Measurements from ENCODE around the gene CRYBG1.

The CRYBG1 gene

DNA sequence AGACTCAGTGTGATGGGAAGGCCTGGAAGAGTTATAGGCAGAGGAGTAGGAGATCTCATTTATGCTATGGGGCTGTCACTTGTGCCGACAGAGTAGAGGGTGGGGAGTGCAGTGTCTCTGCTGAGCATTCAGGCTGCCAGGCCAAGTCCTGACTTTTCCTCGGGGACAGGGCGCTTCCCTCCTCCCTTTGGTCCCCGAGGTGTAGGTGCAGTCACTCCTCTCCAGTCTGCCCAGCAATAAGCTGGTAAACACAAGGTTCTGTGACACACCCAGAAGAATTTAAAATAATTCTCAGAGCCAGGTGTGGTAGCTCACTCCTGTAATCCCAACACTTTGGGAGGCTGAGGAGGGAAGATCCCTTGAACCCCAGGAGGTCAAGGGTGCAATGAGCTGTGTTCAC lies 109.4 kb downstream of the CRYBG1 start:
- DNase-seq: no peak

DNA sequence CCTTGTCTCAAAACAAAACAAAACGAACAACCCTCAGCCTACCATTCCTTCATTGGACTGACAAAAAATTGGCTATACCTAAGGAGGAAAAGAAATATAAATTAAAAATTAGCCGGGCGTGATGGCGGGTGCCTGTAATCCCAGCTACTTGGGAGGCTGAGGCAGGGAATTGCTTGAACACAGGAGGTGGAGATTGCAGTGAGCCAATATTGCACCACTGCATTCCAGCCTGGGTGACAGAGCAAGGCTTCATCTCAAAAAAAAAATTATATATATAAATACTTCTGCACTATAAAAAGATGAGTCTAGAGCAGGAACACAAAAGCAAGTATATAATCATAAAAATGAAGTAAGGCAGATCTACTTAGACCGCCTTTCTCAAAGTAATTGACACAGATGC lies 109.8 kb downstream of the CRYBG1 start:
- DNase-seq: no peak

- DNase-seq: no peak
Observed at GRCh38 chr6:106470811-106471210, 110.3 kb downstream of the CRYBG1 start.

DNA sequence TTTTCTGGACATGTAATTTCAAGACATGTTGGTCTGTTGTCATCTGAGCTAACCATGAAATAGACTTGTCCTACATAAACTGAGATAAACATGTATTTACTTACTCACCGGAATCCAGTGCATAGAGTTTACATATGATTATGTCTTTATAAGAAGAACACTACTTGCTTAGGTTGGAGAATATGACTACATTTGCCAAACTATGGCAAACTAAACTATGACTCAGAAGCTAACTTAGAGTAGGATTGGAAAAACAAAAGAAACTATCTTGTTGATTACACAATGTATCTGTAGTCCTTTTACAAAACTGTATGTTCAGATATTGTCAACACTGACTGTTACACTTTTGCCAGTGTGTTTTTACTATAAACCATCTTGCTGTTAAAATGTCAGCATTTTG lies 113.3 kb downstream of the CRYBG1 start:
- no peak for DNase-seq

- DNase-seq: no peak
Observed at GRCh38 chr6:106474466-106474865, 113.9 kb downstream of the CRYBG1 start.

DNA sequence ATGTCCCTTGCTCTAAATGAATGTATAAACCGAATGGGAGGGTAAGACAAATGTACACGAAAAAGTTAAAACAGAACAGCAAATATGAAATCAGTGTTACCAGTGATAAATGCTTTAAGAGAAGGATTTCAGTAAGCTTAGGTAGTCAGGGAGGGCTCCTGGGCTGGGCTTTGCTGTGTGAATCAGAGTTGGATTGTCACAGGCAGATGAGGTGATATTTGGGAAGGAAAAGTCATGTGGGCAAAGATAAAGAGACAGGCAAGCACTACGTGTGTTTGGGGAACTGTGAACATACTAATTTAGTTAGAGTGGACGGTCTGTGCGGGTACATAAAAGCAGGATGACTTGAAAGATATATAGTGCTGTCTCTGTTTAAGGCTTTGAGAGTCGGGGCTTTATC lies 114.8 kb downstream of the CRYBG1 start:
- DNase-seq: no peak

- DNase-seq: no peak
Observed at GRCh38 chr6:106476331-106477105, 116.0 kb downstream of the CRYBG1 start.

DNA sequence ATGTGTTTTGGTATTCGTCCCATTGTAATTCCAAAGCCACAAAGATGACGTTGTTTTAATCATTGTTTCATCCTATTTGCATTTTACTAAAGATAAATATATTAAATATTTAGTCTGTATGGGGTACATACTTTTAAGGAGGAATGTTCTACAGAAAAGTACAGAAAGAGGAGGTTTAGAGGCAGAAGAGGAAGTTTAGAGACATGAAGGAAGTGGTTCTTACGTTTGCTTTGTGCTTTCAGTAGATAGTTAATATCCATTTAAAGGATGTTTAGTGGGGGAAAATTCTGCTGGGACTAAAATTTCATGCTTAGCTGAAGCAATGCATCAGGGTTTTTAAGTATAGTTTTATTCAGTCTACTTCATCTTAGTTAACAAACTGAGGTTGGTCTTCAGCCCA lies 116.6 kb downstream of the CRYBG1 start:
- DNase-seq: no peak

DNA sequence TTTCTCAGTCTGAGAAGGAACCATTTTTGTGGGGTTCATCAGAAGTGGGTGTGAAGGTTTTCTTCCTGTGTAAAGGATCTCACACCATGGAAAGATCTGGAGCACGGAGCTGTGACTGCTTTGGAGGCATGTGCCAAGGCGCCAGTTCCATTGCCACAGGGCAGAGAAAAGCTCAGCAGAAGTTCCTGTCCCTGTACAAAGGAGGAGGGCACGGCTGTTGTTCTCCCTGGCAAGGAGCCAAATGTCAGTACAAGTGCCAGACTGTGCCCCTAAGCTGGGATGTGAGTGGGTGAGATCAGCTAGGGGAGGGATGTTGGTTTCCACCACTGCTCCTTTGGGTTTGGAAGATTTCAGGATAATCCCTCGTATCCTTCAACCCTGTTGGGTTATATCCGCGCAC lies 117.3 kb downstream of the CRYBG1 start:
- peak; percentile 66 for DNase-seq

- no peak for DNase-seq
Observed at GRCh38 chr6:106486236-106486635, 125.7 kb downstream of the CRYBG1 start.

DNA sequence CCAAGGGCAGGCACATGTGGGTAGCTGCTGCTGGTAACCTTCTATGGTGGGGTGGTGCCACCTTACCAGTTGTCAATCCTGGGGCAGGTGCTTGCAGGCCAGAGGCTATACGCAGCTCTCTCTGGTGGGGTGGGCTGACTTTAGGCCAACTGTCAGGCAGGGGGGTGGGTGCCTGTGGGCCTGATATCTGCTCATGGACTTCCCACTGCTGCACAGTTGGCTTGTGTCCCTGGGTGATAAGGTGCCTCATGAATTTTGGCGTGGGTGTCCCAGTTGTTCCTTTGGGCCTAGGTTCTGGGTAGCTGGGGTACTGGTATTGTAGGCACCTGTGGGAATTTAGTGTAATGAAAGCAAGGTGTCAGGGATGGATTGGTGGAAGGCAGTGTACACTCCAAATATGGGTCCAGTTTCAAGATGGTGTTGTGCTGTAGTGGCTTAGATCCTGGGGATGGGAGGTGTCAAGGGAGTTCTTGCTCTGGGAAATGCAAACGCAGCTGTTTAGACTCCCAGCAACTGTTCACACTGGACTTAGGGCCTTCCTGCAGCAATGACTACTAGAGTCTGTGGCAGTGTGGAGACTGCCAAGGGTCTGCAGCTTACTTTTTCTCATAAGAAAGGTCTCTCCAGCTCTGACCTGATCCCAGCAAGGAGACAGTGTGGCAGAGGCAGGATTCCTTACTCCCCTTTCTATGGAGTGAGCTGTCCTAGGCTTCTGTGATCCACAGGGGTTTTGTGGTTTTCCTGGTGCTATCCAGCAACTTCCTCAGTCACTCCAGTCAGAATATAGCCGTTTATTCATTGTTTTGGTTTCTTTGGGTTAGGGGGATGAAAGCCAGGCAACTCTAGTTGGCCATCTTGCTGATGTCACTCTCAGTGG lies 128.2 kb downstream of the CRYBG1 start:
- no peak for DNase-seq

DNA sequence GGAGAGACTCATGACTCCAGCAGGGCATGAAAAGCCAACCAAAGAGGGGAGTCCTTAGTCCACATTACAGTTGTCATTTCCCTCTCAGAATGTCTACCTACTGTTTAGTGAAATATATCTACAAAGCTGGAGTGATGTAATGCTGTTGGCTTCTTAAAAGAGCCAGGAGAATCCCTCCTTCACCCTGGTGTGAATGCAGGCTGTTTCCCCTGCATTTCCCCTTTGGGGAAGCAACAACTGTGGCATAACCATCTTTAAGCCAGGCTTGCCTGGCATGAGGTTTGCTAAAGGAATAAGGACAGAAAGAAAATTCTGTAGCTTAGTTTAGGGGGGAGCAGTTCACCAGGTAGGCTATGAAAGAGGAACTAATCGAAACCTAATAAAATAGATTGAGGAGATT lies 129.5 kb downstream of the CRYBG1 start:
- no peak for DNase-seq

GRCh38 chr6:106490436-106490835 lies 129.9 kb downstream of the CRYBG1 start:
- no peak for DNase-seq

DNA sequence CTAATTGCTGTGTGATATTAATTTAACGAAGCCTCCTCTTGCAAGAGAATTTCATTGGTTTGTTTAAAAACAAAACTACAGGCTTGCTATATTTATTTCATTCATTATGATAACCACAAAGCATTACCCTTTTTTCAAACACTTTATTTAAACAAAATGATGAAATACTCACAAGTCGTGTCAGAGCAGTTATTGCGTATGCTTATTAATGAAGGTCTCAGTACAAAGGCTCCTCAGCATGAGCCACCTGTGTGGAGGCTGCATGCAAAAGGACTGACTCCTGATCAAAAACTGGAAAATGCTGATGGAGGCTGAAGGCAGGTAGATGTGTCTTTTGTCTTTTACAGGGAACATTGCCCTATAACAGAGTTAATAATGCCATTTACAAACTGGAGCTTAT lies 130.5 kb downstream of the CRYBG1 start:
- DNase-seq: no peak

DNA sequence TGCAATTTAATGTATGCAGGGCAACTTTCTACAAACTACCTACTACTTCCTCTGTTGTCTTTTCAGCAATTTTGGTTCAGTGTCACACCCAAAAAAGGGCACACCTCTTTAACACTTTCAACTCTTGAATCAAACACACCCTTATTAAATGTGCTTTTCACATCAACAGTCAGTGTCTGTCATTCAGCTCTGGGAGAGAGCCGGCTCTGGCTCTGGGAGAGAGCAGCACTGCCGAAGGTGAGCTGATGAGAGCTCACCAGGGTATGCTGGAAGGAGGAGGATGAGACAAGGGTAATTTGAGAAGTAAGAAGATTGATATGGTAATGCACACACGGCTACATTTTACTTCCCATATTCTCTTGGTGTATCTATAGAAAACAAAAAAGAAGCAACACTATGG lies 134.5 kb downstream of the CRYBG1 start:
- DNase-seq: no peak

- no peak for DNase-seq
Observed at GRCh38 chr6:106496823-106497222, 136.3 kb downstream of the CRYBG1 start.

DNA sequence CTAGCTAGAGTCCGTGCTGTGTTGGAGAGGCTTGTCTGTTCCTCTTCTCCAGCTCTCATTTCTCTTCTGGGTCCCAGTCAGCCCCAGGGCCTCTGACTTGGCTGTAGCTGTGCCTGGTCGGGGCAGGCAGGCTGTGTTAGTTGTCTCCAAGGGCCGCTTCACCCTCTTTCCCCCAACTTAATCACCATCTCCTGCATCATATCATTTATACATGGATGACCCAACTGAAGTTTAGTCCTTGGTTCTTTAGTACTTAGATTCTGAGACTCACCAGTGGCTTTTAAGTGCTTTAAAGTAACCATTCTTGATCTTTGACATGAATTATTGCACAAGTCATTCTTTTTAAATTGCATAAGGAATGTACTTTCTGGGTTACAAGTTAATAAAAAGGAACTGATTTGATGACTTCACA lies 141.4 kb downstream of the CRYBG1 start:
- no peak for DNase-seq

DNA sequence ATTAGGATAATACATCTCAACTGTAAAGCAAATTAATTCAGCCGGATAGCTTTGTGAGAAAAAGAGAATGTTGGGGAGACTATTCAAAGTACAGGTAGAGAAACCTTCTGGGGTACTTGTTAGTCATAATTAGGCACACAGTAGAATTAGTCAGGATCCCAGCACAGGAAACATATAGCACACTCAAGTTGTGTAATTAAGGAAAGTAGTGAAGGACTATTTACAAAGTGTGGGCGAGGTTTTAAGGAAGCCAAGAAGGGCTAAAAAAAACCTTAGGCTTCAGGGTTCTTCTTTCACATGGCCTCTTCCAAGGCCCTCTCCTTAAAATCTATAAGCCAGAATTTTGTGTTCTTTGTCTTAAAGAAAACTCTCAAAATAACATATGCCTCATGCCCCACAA lies 142.0 kb downstream of the CRYBG1 start:
- DNase-seq: no peak

DNA sequence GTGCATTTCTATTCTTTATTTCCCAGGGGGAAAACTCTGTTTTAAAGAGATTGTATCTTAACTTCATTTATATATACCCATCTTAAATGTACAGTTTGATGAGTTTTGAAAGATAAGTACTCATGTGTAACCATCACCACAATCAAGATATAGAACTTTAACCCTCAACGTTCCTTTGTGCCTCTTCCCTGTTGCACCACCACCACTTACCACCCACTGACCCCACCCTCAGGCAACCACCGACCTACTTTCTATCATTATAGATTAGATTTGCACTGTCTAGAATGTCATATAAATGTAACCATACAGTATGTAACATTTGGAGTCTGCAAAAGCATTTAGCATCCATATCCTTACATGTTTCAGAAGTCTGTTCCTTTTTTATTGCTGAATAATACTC lies 147.8 kb downstream of the CRYBG1 start:
- DNase-seq: no peak

DNA sequence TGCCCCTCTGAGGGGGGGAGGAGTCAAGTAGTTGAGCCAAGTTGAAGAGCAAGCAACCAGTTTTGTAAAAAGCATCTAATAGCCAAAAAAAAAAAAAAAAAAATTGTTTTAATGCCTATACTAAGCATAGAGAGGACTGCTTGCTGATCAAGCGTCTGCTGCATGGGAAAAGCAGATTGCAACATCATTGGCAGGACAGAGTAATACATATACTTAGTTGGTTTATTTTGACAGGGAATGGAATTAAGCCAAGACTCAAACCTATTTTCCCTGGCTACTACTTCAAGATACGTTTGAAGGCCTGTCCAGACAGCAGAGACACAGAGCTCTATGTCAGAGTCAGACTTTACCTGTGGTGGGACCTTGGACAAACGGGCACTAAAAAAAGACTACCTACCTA lies 148.3 kb downstream of the CRYBG1 start:
- no peak for DNase-seq

DNA sequence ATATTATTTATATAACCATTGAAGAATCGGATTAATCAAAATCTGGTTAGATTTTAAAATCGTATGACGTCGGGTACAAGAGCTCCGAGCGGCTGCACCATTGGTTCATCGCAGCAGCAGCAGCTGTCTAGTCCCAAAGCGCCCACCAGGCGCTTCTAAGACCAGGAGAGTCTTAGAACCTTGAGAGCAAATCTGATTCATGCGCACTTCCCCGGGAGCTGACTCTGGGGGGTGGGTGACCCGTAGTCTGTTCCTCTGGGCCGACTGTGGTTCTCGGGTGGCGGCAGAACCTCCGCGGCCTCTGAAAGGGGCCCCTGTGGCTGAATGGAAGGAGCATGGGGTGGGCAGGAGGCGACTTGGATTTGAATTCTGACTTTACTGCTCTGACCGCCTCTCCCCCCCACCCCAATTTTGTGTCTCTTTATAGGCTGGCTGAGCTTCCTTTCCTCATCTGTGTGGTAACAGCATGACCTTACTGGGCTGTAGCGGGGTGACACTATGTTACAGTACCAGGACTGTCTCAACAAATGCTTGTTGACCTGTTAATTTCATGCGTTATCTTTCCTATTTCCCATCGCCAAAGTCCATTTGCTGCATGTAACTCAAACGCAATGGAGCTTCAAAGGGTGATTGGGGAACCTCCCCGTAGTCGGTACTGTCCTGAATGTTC lies 149.0 kb downstream of the CRYBG1 start:
- no peak for DNase-seq

GRCh38 chr6:106510090-106510970 lies 149.8 kb downstream of the CRYBG1 start:
- DNase-seq: peak; percentile 42
